HG03060 (cell line): ENCODE measurements around the gene EXOC1L.

ENCODE experiments used
- ATAC-seq: cut with Tn5 transposase; IDR thresholded peaks from one replicate; pipeline ENCODE4 v1.9.1; 2021; ENCODE audit warnings: low read depth, moderate number of reproducible peaks; ENCODE audit not compliant: unreplicated experiment

The EXOC1L gene

GRCh38 chr4:55819634-55820033 is at the start of gene EXOC1L:
Gene EXOC1L, plus strand, starts transcription at chr4:55819790. Its CDS starts 237 bp downstream, at chr4:55820027.
- no peak for ATAC-seq

- ATAC-seq: no peak
Measured at GRCh38 chr4:55770662-55771061, 48.9 kb upstream of the EXOC1L start.

GRCh38 chr4:55781341-55781740 is 38.2 kb upstream of the EXOC1L start:
- no peak for ATAC-seq

GRCh38 chr4:55781812-55782211 is 37.8 kb upstream of the EXOC1L start:
- ATAC-seq: no peak

- no peak for ATAC-seq
Measured at GRCh38 chr4:55783584-55783983, 36.0 kb upstream of the EXOC1L start.

GRCh38 chr4:55784747-55785146 is 34.8 kb upstream of the EXOC1L start:
- ATAC-seq: no peak

GRCh38 chr4:55791666-55792065 is 27.9 kb upstream of the EXOC1L start:
- ATAC-seq: no peak

GRCh38 chr4:55793479-55793878 is 26.1 kb upstream of the EXOC1L start:
- ATAC-seq: no peak

GRCh38 chr4:55794053-55794452 is 25.5 kb upstream of the EXOC1L start:
- ATAC-seq: no peak

- ATAC-seq: peak; percentile 56
Measured at GRCh38 chr4:55795341-55795740, 24.2 kb upstream of the EXOC1L start.

- no peak for ATAC-seq
Measured at GRCh38 chr4:55801498-55801897, 18.1 kb upstream of the EXOC1L start.

GRCh38 chr4:55807556-55807955 is 12.0 kb upstream of the EXOC1L start:
- no peak for ATAC-seq

GRCh38 chr4:55808186-55808585 is 11.4 kb upstream of the EXOC1L start:
- ATAC-seq: no peak

- no peak for ATAC-seq
Measured at GRCh38 chr4:55808632-55809031, 11.0 kb upstream of the EXOC1L start.

- ATAC-seq: no peak
Measured at GRCh38 chr4:55817691-55818090, 1.9 kb upstream of the EXOC1L start.

GRCh38 chr4:55820279-55820678 is 689 bp downstream of the EXOC1L start:
- ATAC-seq: no peak

- ATAC-seq: no peak
Measured at GRCh38 chr4:55822329-55822728, 2.7 kb downstream of the EXOC1L start.

GRCh38 chr4:55824865-55825264 is 5.3 kb downstream of the EXOC1L start:
- ATAC-seq: no peak

GRCh38 chr4:55826986-55827385 is 7.4 kb downstream of the EXOC1L start:
- no peak for ATAC-seq

GRCh38 chr4:55827582-55827981 is 8.0 kb downstream of the EXOC1L start:
- no peak for ATAC-seq

- ATAC-seq: no peak
Measured at GRCh38 chr4:55830048-55830447, 10.5 kb downstream of the EXOC1L start.

GRCh38 chr4:55830716-55831115 is 11.1 kb downstream of the EXOC1L start:
- ATAC-seq: no peak

- ATAC-seq: no peak
Measured at GRCh38 chr4:55834086-55834795, 14.7 kb downstream of the EXOC1L start.
